ENCODE results near the gene CACNA1B.
"Not testable (repeated sequence)": the region's sequence is repeated elsewhere in the genome, so short reads cannot be mapped to it uniquely, and the experiment has no call there.

The CACNA1B gene

GRCh38 chr9:138015021-138015829, 137.6 kb downstream of the CACNA1B start:
- DNase-seq (ENCODE audit: low read depth) = no peak

GRCh38 chr9:138016406-138017187, 139.0 kb downstream of the CACNA1B start:
- no peak for DNase-seq (ENCODE audit: low read depth)

GRCh38 chr9:138017200-138017599, 139.6 kb downstream of the CACNA1B start:
- no peak for DNase-seq (ENCODE audit: low read depth)

GRCh38 chr9:138019514-138019913, 141.9 kb downstream of the CACNA1B start:
- DNase-seq (ENCODE audit: low read depth) = not testable (repeated sequence)

- no peak for DNase-seq (ENCODE audit: low read depth)
Observed at GRCh38 chr9:138020120-138020794, 142.7 kb downstream of the CACNA1B start.

- no peak for DNase-seq (ENCODE audit: low read depth)
Observed at GRCh38 chr9:138020795-138021182, 143.2 kb downstream of the CACNA1B start.

- DNase-seq (ENCODE audit: low read depth) = no peak
Observed at GRCh38 chr9:138021251-138022056, 143.9 kb downstream of the CACNA1B start.

GRCh38 chr9:138022121-138022741, 144.6 kb downstream of the CACNA1B start:
- peak; percentile 7 for DNase-seq (ENCODE audit: low read depth)

GRCh38 chr9:138022756-138023393, 145.3 kb downstream of the CACNA1B start:
- DNase-seq (ENCODE audit: low read depth) = no peak

- no peak for DNase-seq (ENCODE audit: low read depth)
Observed at GRCh38 chr9:138023394-138024124, 146.0 kb downstream of the CACNA1B start.

GRCh38 chr9:138024131-138024530, 146.5 kb downstream of the CACNA1B start:
- no peak for DNase-seq (ENCODE audit: low read depth)

- no peak for DNase-seq (ENCODE audit: low read depth)
Observed at GRCh38 chr9:138024831-138025291, 147.3 kb downstream of the CACNA1B start.

GRCh38 chr9:138025417-138025816, 147.8 kb downstream of the CACNA1B start:
- DNase-seq (ENCODE audit: low read depth) = no peak

GRCh38 chr9:138025908-138026307, 148.3 kb downstream of the CACNA1B start:
- DNase-seq (ENCODE audit: low read depth) = no peak

GRCh38 chr9:138028596-138028995, 151.0 kb downstream of the CACNA1B start:
- no peak for DNase-seq (ENCODE audit: low read depth)

GRCh38 chr9:138031186-138031585, 153.6 kb downstream of the CACNA1B start:
- DNase-seq (ENCODE audit: low read depth) = no peak

GRCh38 chr9:138033950-138034349, 156.4 kb downstream of the CACNA1B start:
- no peak for DNase-seq (ENCODE audit: low read depth)

GRCh38 chr9:138037140-138037539, 159.6 kb downstream of the CACNA1B start:
- DNase-seq (ENCODE audit: low read depth) = no peak

GRCh38 chr9:138038244-138038671, 160.7 kb downstream of the CACNA1B start:
- DNase-seq (ENCODE audit: low read depth) = no peak
